AG10803 (cell line): ENCODE results near the gene UFC1.

ENCODE experiments used
- DNase-seq: peaks from one replicate; pipeline ENCODE4 v3.0.0; 2010; ENCODE audit warnings: low read depth
- H3K4me3 ChIP-seq: 2 replicates; pipeline ENCODE4 v1.5.1; 2011; ENCODE audit warnings: mild to moderate bottlenecking, low read length, control low read depth
- CTCF ChIP-seq: conservative IDR thresholded peaks from 2 replicates; pipeline ENCODE4 v1.5.1; 2011; ENCODE audit warnings: mild to moderate bottlenecking, low read length, control low read depth, inconsistent platforms

UFC1 gene

GRCh38 chr1:161172349-161172748 lies 18.6 kb downstream of the UFC1 start:
- TF ChIP-seq CTCF, result no peak
- H3K4me3 ChIP-seq, result no peak overlapping the region
- DNase-seq, result no peak

GRCh38 chr1:161172776-161173376 lies 19.1 kb downstream of the UFC1 start:
- no peak overlapping the region for H3K4me3 ChIP-seq
- DNase-seq, result peak; percentile 100
- TF ChIP-seq CTCF, result no peak

GRCh38 chr1:161173711-161174110 lies 19.9 kb downstream of the UFC1 start:
- no peak for DNase-seq
- TF ChIP-seq CTCF, result no peak
- H3K4me3 ChIP-seq, result no peak overlapping the region

- TF ChIP-seq CTCF, result no peak
- no peak for DNase-seq
- no peak overlapping the region for H3K4me3 ChIP-seq
These were observed 21.1 kb downstream of the UFC1 start for GRCh38 chr1:161174911-161175310.

GRCh38 chr1:161175771-161176453 lies 22.1 kb downstream of the UFC1 start:
- no peak for DNase-seq
- TF ChIP-seq CTCF, result no peak
- H3K4me3 ChIP-seq, result peak overlapping the region; percentile 98

- DNase-seq, result no peak
- peak overlapping the region; percentile 98 for H3K4me3 ChIP-seq
- no peak for TF ChIP-seq CTCF
These were observed 22.8 kb downstream of the UFC1 start for GRCh38 chr1:161176468-161177111.
